ENCODE data around the gene NIF3L1. TPM values are rescaled to one million over a fixed set of nuclear protein-coding genes. Genes with fewer than 3 reads are reported as not detected.

Gene NIF3L1
- total and polyA plus RNA-seq, 2 of the 13 experiments (the other 11 are each of a cell fraction or from before 2014, with no cell fraction given), result 67.9 to 75.2 TPM

DNA sequence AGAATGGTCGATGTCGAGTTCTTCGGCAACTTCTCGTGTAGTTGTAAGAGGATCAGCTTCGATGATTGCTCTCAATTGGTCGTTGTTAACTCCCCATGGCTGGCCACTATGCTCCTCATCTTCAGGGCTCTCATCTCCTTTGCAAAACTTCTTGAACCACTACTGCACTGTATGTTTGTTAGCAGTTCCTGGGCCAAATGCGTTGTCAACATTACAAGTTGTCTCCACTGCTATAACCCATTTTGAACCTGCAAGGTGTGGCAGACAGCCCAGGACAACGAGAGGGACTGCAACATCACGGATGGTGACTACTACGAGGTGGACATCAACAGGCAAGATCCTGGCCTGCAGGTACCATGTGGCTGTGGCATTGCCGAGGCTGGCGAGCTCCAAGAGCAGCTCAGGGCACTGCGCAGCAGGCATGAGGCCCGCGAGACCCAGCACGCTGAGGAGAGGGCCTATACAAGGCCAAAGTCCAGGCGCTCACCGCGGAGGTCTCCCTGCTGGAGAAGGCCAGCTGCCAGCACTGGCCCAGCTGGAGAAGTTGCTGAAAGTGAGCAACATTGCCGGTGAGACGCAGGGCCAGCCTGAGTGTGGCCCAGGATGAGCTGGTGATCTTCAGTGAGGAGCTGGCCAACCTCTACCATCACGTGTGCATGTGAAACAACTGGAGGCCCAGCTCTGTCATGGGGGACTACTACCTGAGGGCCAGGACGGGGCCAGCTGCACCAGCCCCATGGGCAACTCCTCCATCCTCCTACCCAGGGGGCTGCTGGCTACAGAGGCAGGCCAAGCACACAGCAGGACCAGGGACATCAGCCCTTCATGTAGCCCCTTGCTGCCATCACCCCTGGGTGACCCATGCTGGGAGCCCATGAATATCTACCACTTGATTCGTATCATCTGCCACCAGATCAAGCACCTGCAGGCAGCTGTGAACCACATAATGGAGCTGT lies 44.9 kb upstream of the NIF3L1 start (continued):
- TF ChIP-seq ZNF441 (CRISPR knock-in tag; IDR thresholded peaks at IDR 0.05; ENCODE audit: borderline replicate concordance), result 0 out of 2 replicates have a peak, but pooled peaks have one; percentile 28
- TF ChIP-seq, protein P1, sequence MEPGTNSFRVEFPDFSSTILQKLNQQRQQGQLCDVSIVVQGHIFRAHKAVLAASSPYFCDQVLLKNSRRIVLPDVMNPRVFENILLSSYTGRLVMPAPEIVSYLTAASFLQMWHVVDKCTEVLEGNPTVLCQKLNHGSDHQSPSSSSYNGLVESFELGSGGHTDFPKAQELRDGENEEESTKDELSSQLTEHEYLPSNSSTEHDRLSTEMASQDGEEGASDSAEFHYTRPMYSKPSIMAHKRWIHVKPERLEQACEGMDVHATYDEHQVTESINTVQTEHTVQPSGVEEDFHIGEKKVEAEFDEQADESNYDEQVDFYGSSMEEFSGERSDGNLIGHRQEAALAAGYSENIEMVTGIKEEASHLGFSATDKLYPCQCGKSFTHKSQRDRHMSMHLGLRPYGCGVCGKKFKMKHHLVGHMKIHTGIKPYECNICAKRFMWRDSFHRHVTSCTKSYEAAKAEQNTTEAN (CRISPR knock-in tag; conservative IDR thresholded peaks at IDR 0.05), result peak; percentile 75; the same call in 1 of the 2 replicates
- TF ChIP-seq, protein P2, sequence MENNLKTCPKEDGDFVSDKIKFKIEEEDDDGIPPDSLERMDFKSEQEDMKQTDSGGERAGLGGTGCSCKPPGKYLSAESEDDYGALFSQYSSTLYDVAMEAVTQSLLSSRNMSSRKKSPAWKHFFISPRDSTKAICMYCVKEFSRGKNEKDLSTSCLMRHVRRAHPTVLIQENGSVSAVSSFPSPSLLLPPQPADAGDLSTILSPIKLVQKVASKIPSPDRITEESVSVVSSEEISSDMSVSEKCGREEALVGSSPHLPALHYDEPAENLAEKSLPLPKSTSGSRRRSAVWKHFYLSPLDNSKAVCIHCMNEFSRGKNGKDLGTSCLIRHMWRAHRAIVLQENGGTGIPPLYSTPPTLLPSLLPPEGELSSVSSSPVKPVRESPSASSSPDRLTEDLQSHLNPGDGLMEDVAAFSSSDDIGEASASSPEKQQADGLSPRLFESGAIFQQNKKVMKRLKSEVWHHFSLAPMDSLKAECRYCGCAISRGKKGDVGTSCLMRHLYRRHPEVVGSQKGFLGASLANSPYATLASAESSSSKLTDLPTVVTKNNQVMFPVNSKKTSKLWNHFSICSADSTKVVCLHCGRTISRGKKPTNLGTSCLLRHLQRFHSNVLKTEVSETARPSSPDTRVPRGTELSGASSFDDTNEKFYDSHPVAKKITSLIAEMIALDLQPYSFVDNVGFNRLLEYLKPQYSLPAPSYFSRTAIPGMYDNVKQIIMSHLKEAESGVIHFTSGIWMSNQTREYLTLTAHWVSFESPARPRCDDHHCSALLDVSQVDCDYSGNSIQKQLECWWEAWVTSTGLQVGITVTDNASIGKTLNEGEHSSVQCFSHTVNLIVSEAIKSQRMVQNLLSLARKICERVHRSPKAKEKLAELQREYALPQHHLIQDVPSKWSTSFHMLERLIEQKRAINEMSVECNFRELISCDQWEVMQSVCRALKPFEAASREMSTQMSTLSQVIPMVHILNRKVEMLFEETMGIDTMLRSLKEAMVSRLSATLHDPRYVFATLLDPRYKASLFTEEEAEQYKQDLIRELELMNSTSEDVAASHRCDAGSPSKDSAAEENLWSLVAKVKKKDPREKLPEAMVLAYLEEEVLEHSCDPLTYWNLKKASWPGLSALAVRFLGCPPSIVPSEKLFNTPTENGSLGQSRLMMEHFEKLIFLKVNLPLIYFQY (CRISPR knock-in tag; IDR thresholded peaks at IDR 0.05; ENCODE audit: borderline replicate concordance), result peak; percentile 53; the same call in 1 of the 2 replicates
- TF ChIP-seq HNRNPL (IDR thresholded peaks at IDR 0.05; ENCODE audit: low read depth, low read length), result peak; percentile 92
- TF ChIP-seq ZNF430 (CRISPR knock-in tag; IDR thresholded peaks at IDR 0.05), result peak; percentile 44; the same call in 1 of the 2 replicates
- no peak for TF ChIP-seq MAFK (conservative IDR thresholded peaks at IDR 0.05 in 1 of 2, IDR thresholded peaks at IDR 0.05 in 1 of 2; ENCODE audit: low read length in 2 of 2)
- TF ChIP-seq ZNF335 (CRISPR knock-in tag; IDR thresholded peaks at IDR 0.05), result no peak
- TF ChIP-seq ZFP36L1 (CRISPR knock-in tag; IDR thresholded peaks at IDR 0.05), result no peak
- peak; percentile 94 for TF ChIP-seq BORCS8-MEF2B (CRISPR knock-in tag; IDR thresholded peaks at IDR 0.05)
- 0 out of 2 replicates have a peak, but pooled peaks have one; percentile 79 for TF ChIP-seq ZNF766 (CRISPR knock-in tag; IDR thresholded peaks at IDR 0.05; ENCODE audit: borderline replicate concordance)
- TF ChIP-seq KMT2A (CRISPR knock-in tag; IDR thresholded peaks at IDR 0.05), result peak; percentile 68; the same call in 1 of the 2 replicates
- no peak for TF ChIP-seq ZNF124 (CRISPR knock-in tag; IDR thresholded peaks at IDR 0.05)
- no peak for TF ChIP-seq ZNF225 (CRISPR knock-in tag; IDR thresholded peaks at IDR 0.05)
- no peak; the same call in 1 of the 2 replicates for TF ChIP-seq ZNF709 (CRISPR knock-in tag; IDR thresholded peaks at IDR 0.05)
- peak; percentile 96 for TF ChIP-seq ZFX (CRISPR knock-in tag; IDR thresholded peaks at IDR 0.05; ENCODE audit: low read depth)
- TF ChIP-seq GABPB1 (CRISPR knock-in tag; IDR thresholded peaks at IDR 0.05), result peak; percentile 49; the same call in 1 of the 2 replicates
- TF ChIP-seq ZSCAN29 (CRISPR knock-in tag; conservative IDR thresholded peaks at IDR 0.05), result no peak
- TF ChIP-seq TEAD3 (CRISPR knock-in tag; optimal IDR thresholded peaks at IDR 0.05; ENCODE audit: borderline replicate concordance), result no peak
- 0 out of 2 replicates have a peak, but pooled peaks have one; percentile 31 for TF ChIP-seq ZNF317 (CRISPR knock-in tag; IDR thresholded peaks at IDR 0.05)
- TF ChIP-seq, protein P3, sequence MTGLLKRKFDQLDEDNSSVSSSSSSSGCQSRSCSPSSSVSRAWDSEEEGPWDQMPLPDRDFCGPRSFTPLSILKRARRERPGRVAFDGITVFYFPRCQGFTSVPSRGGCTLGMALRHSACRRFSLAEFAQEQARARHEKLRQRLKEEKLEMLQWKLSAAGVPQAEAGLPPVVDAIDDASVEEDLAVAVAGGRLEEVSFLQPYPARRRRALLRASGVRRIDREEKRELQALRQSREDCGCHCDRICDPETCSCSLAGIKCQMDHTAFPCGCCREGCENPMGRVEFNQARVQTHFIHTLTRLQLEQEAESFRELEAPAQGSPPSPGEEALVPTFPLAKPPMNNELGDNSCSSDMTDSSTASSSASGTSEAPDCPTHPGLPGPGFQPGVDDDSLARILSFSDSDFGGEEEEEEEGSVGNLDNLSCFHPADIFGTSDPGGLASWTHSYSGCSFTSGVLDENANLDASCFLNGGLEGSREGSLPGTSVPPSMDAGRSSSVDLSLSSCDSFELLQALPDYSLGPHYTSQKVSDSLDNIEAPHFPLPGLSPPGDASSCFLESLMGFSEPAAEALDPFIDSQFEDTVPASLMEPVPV (CRISPR knock-in tag; IDR thresholded peaks at IDR 0.05), result 0 out of 2 replicates have a peak, but pooled peaks have one; percentile 27
